IPS-NIHi7 (cell line): Measurements from ENCODE around the gene FAM181B.
A peak's percentile ranks its signal among the peaks of the same experiment; 100 is the strongest.
"Not testable (repeated sequence)": the region's sequence is repeated elsewhere in the genome, so short reads cannot be mapped to it uniquely, and the experiment has no call there.

Source experiments
- DNase-seq: peaks from one replicate; pipeline ENCODE4 v3.0.0; 2012; ENCODE audit warnings: mixed read lengths; ENCODE audit errors: extremely low spot score

Gene FAM181B

GRCh38 chr11:82732348-82732733 is 1.3 kb downstream of the FAM181B start:
- DNase-seq, result no peak

DNA sequence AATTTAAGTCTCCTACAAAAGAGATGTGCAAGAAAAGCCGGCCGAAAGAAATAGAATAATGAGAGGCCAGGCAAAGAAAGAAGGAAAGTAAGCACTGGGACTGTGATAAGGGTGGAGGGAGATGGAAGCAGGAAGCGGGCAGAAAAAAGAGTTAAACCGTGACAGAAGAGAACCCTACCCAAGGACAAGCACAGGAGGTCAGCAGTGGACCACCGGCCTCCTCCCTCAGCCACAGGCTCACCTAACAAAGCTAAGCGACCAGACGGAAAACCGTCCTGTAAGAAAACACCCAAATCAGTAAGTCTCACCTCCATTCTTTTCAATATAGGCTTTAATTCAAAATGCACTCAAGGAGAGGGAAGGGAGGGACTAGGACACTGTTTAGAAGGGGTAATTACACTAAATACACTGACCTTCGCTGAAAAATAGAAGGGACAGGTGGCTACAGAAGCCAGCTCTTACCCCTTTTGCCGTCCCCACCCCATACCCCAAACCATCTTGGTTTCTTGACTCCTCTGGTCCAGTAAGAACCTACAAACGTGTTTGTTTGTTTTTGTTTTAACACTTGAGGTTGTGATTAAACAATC is 1.9 kb downstream of the FAM181B start:
- peak; percentile 34 for DNase-seq

GRCh38 chr11:82730754-82731153 is 2.9 kb downstream of the FAM181B start:
- DNase-seq, result no peak

- no peak for DNase-seq
Measured at GRCh38 chr11:82730286-82730685, 3.4 kb downstream of the FAM181B start.

DNA sequence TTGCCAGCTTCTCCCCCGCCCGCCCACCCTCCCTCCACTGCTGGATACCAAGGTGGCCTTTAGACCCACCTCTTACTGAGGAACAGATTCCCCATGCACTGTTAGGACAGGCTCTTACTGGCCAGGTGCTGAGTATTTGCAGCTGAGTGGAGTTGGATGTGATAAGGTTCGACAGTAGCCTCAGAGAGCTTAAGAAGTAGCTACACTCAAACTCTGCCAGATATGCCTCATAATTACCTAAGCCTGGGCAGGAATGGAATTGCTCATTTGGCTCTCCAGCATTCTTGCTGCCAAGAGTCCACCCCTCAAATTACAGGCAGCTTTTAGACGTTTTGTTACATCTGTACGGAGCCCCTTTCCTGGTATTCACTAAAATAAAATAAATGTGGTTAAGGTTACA is 9.6 kb downstream of the FAM181B start:
- no peak for DNase-seq

DNA sequence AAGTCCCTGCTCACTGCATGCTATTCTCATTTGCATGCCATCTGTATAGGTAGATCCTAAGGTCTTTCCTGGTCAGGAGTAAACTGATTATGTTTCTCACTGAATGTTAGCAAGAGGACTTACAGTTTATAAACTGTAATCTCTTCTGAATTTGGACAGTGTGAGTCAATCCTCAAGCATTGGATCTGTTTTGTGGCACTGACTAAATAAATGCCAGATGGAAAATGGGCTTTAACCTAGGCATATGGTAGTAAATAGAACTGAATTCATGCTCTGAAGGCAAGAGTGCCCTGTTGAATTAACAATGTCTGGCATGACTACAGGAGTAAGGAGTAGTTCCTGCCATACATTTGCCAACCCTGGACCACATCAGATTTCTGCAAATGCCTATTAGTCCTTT is 11.4 kb downstream of the FAM181B start:
- DNase-seq, result no peak

GRCh38 chr11:82720267-82721065 is 13.2 kb downstream of the FAM181B start:
- no peak for DNase-seq

DNA sequence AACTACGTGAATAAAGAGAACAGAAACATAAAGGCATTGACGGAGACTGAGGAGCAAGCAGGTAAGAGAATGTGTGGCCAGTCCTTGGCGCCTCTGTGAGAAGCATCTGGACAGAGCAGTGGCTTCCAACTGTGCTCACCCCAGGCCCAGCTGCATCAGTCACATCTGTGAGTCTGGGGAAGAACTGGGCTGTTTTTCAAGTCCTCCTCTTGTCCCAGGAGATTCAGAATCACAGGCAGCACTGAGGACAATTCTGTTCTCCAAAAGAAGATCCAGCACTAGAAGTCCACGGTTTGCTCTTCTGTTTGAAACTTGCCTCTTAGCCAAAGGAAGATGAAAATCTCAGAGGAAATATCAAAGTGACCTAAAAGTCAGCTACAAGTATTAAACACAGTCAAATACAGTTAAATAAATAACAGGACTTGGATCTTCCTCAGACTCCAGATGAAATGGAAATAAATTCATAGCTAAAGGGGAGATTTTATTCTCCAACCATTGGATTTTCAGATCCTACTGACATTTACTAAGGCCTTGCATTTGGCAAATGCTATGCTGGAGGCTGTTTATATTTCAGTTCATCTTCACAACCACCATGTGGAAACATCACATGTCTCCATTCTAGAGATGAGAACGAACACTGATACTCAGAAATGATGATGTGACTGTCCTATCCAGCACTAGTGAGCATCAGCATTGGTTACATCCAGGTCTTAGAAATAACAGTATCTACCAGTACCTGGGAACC is 14.1 kb downstream of the FAM181B start:
- no peak for DNase-seq

DNA sequence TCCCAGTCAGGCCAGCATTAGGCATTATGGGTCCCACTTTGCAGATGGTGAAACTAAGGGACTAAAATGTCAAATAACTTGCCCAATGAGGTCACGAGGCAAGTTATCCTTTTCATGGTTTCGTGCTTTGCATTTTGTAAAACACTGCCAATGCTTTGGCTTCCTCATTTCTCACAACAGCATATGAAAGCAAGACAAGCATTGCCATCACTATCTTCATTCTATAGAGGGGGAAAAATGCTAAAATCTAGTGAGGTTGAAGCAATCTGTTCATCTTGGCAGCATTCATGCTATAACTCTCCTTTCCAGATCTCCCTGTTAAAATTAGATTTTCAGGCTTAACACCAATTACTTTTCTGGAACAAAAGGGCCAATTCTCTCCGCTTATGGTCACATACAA is 14.8 kb downstream of the FAM181B start:
- DNase-seq, result no peak

GRCh38 chr11:82718307-82718706 is 15.4 kb downstream of the FAM181B start:
- DNase-seq, result peak; percentile 69

GRCh38 chr11:82714346-82715174 is 19.1 kb downstream of the FAM181B start:
- no peak for DNase-seq

- DNase-seq, result no peak
Measured at GRCh38 chr11:82711648-82712047, 22.0 kb downstream of the FAM181B start.

DNA sequence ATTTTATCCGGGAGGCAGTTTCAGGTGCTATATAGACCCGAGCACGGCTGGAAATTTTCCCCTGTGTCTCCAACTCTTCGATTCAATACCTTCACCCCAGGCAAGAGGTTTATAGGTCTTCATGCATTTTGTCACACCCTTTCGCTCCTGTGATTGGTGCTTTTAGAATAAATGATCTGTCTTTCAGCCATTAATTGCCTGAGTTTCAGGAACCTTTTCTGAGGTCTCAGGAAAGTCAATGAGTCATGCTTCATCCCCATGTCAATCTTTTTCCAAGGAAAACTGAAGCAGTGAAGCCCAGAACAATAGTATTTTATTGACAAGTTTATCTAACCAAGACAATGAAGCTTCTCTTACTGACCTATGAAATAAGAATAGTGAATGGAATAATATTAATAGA is 29.9 kb downstream of the FAM181B start:
- no peak for DNase-seq

GRCh38 chr11:82703226-82703625 is 30.4 kb downstream of the FAM181B start:
- DNase-seq, result no peak

DNA sequence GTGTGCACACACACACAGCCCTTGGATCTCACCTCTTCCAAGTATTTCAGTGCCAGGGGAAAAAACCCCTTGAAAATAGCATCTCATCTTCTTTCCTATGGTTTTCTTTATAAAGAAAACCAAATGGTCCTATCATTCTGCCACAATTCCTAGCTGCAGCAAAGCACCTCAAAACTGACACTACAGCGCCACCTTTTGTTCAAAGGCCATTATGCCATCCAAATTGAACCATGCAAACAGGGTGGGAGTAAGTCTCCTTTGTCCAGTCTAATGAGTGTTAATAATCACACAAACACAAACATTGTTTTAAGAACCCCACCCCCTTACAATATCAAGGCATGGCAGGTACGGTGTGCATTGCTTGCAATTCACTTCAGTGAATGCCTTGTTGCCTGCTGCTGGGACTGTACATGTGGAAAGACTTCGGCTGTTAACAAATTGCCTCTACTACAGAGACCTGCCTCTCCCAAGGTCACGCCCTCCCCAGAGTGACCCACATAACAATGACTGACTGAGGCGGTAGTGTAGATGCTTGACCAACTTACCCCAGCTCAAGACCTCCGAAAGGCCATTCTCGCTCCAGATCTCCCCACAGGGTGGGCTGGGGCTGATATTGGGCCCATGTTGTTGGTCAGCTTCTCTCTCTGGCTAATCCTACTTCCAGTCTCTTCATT is 31.7 kb downstream of the FAM181B start:
- peak; percentile 72 for DNase-seq

- DNase-seq, result no peak
Measured at GRCh38 chr11:82698576-82699352, 34.9 kb downstream of the FAM181B start.

DNA sequence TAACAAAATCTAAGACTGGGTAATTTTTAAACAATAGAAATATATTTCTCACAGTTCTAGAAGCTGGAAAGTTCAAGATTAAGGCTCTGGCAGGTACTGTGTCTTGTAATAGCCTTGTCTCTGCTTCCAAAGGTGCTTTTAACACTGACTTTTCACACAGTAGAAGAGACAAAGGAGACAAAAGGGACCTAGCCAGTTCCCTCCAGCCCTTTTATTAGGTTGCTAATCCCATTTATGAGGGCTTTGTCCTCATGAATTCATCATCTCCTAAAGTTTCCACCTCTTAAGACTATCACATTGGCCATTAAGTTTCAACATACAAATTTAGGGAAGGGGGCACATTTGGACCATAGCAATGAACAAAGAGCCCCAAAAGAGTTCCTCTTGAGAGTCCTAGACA is 40.7 kb downstream of the FAM181B start:
- no peak for DNase-seq

GRCh38 chr11:82689347-82689746 is 44.3 kb downstream of the FAM181B start:
- not testable (repeated sequence) for DNase-seq

DNA sequence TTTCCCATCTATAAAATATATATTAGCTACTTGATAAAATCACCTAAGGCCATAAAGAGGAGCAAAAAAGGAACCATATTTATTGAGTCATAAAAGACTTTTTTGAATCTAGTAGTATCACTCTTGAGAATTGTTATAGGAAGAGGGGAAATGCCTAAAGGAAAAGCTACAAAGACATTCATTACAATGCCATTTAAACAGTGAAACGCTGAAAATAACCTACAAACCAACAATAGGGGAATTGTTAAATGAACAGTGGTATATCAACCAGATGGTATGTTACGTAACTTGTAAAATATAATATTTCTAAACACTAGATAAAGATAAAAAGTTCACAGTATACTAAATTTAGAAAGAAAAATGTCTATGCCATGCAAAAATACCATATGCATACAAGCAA is 47.5 kb downstream of the FAM181B start:
- DNase-seq, result no peak

- no peak for DNase-seq
Measured at GRCh38 chr11:82683029-82683428, 50.6 kb downstream of the FAM181B start.
